Mesothelial cell of epicardium (in vitro differentiated cells): ENCODE data around the gene MRNIP. TPM values are rescaled to one million over a fixed set of nuclear protein-coding genes. Genes with fewer than 3 reads are reported as not detected.

Experiments
- DNase-seq, 2 experiments: peaks; one replicate each; pipeline ENCODE4 v3.0.0; 2021; ENCODE audit warnings: low spot score in 2 of 2; ENCODE audit not compliant: unreplicated experiment in 2 of 2
- H3K27ac Mint-ChIP-seq: 2 replicates; pipeline ENCODE4 v1.8.0; 2021; ENCODE audit warnings: mixed read lengths
- H3K27me3 Mint-ChIP-seq: 2 replicates; pipeline ENCODE4 v1.8.0; 2021; ENCODE audit warnings: low read depth, mixed read lengths
- H3K36me3 Mint-ChIP-seq: 2 replicates; pipeline ENCODE4 v1.8.0; 2021; ENCODE audit warnings: mixed read lengths
- H3K4me1 Mint-ChIP-seq: 2 replicates; pipeline ENCODE4 v1.8.0; 2021; ENCODE audit warnings: mixed read lengths
- H3K4me3 Mint-ChIP-seq: 2 replicates; pipeline ENCODE4 v1.8.0; 2021; ENCODE audit warnings: mild to moderate bottlenecking, moderate library complexity, mixed read lengths
- H3K9me3 Mint-ChIP-seq: 2 replicates; pipeline ENCODE4 v1.8.0; 2021; ENCODE audit warnings: mixed read lengths
- CTCF ChIP-seq: fragments of 200-600 bp; sonication (generic); IDR thresholded peaks from one replicate; pipeline ENCODE4 v1.5.0; 2021; ENCODE audit warnings: antibody characterized with exemption; ENCODE audit not compliant: unreplicated experiment
- total RNA-seq: library from RNA; stranded (reverse); gene quantifications from 3 replicates; pipeline ENCODE4 v1.2.1, GENCODE V29; 2021

MRNIP gene
- total RNA-seq, 1 donor from 2014 or later = 47.0 TPM

- Mint-ChIP-seq H3K27me3 (no peaks in the 10 kb centered on the region), H3K27ac (no peak overlapping the region), H3K36me3 (peaks cover 16% of the 10 kb centered on the region), H3K4me3 (no peak overlapping the region), H3K4me1 (peaks cover 5% of the 10 kb centered on the region), H3K9me3 (no peaks in the 10 kb centered on the region)
- no peak for TF ChIP-seq CTCF
- DNase-seq = no peak
Observed at GRCh38 chr5:179852993-179853547, 5.5 kb downstream of the MRNIP start.

- Mint-ChIP-seq H3K9me3 (peaks cover 12% of the 10 kb centered on the region), H3K27me3 (no peaks in the 10 kb centered on the region), H3K27ac (no peak overlapping the region), H3K36me3 (peaks cover 52% of the 10 kb centered on the region), H3K4me3 (no peak overlapping the region), H3K4me1 (no peaks in the 10 kb centered on the region)
- DNase-seq = no peak
- TF ChIP-seq CTCF = no peak
Observed at GRCh38 chr5:179841621-179842020, 17.0 kb downstream of the MRNIP start.

- Mint-ChIP-seq H3K27ac (no peak overlapping the region), H3K4me3 (no peak overlapping the region), H3K9me3 (peaks cover 6% of the 10 kb centered on the region), H3K4me1 (no peaks in the 10 kb centered on the region), H3K36me3 (peaks cover 52% of the 10 kb centered on the region), H3K27me3 (no peaks in the 10 kb centered on the region)
- TF ChIP-seq CTCF = no peak
- no peak for DNase-seq
Observed at GRCh38 chr5:179840766-179841165, 17.9 kb downstream of the MRNIP start.

- Mint-ChIP-seq H3K27me3 (no peaks in the 10 kb centered on the region), H3K36me3 (peaks cover 53% of the 10 kb centered on the region), H3K9me3 (peaks cover 5% of the 10 kb centered on the region), H3K27ac (peak overlapping the region; percentile 50), H3K4me3 (no peak overlapping the region), H3K4me1 (no peaks in the 10 kb centered on the region)
- no peak for TF ChIP-seq CTCF
- no peak for DNase-seq
Observed at GRCh38 chr5:179840321-179840720, 18.3 kb downstream of the MRNIP start.

- no peak for TF ChIP-seq CTCF
- peaks cover 50% of the 10 kb centered on the region for H3K36me3 Mint-ChIP-seq
- H3K9me3 Mint-ChIP-seq = no peaks in the 10 kb centered on the region
- H3K27ac Mint-ChIP-seq = peak overlapping the region; percentile 64
- no peak overlapping the region for H3K4me3 Mint-ChIP-seq
- DNase-seq = no peak
- H3K27me3 Mint-ChIP-seq = no peaks in the 10 kb centered on the region
- no peaks in the 10 kb centered on the region for H3K4me1 Mint-ChIP-seq
Observed at GRCh38 chr5:179839328-179840256, 19.0 kb downstream of the MRNIP start.
